Endodermal cell (in vitro differentiated cells): ENCODE results near the gene TYSND1. TPM values are rescaled to one million over a fixed set of nuclear protein-coding genes. Genes with fewer than 3 reads are reported as not detected.
"Not testable (repeated sequence)": the region's sequence is repeated elsewhere in the genome, so short reads cannot be mapped to it uniquely, and the experiment has no call there.

ENCODE experiments used
- DNase-seq: peaks from one replicate; pipeline ENCODE4 v3.0.0-alpha.2; 2017
- H3K27ac ChIP-seq: 2 replicates; pipeline ENCODE4 v1.5.1; 2013; ENCODE audit warnings: mild to moderate bottlenecking, low read depth, low read length, moderate library complexity
- H3K27me3 ChIP-seq: 2 replicates; pipeline ENCODE4 v1.6.1; 2013; ENCODE audit warnings: mild to moderate bottlenecking, low read length, moderate library complexity; ENCODE audit not compliant: insufficient read depth, control insufficient read depth, poor library complexity, severe bottlenecking
- H3K36me3 ChIP-seq: 2 replicates; pipeline ENCODE4 v1.7.0; 2013; ENCODE audit warnings: mild to moderate bottlenecking, low read length, moderate library complexity; ENCODE audit not compliant: control insufficient read depth, insufficient read depth
- H3K4me1 ChIP-seq: one replicate; pipeline ENCODE4 v1.7.0; 2013; ENCODE audit warnings: low read length; ENCODE audit not compliant: control insufficient read depth, insufficient read depth
- H3K4me3 ChIP-seq: 2 replicates; pipeline ENCODE4 v1.5.1; 2013; ENCODE audit warnings: mild to moderate bottlenecking, low read length, moderate library complexity
- H3K9ac ChIP-seq: 2 replicates; pipeline ENCODE4 v1.6.1; 2013; ENCODE audit warnings: mild to moderate bottlenecking, low read length, moderate library complexity; ENCODE audit not compliant: poor library complexity, severe bottlenecking; ENCODE audit errors: extremely low read depth
- H3K9me3 ChIP-seq: 2 replicates; pipeline ENCODE4 v1.6.1; 2013; ENCODE audit warnings: mild to moderate bottlenecking, low read length, moderate library complexity; ENCODE audit not compliant: control insufficient read depth
- H3K27ac Mint-ChIP-seq: 2 replicates; pipeline ENCODE4 v1.8.0; 2020; ENCODE audit warnings: mixed read lengths
- H3K27me3 Mint-ChIP-seq: 2 replicates; pipeline ENCODE4 v1.8.0; 2021; ENCODE audit warnings: mild to moderate bottlenecking, mixed read lengths; ENCODE audit not compliant: insufficient read depth
- H3K36me3 Mint-ChIP-seq: 2 replicates; pipeline ENCODE4 v1.8.0; 2020; ENCODE audit warnings: low read depth, mixed read lengths
- H3K4me1 Mint-ChIP-seq: 2 replicates; pipeline ENCODE4 v1.8.0; 2020; ENCODE audit warnings: mixed read lengths
- H3K4me3 Mint-ChIP-seq: 2 replicates; pipeline ENCODE4 v1.8.0; 2020; ENCODE audit warnings: mild to moderate bottlenecking, moderate library complexity, mixed read lengths
- H3K9me3 Mint-ChIP-seq: 2 replicates; pipeline ENCODE4 v1.8.0; 2020; ENCODE audit warnings: mild to moderate bottlenecking, mixed read lengths
- WGBS, 2 experiments: methylation state at CpG; one replicate each; pipeline versions ENCODE4 v1.1.5 to v1.1.7; 2013; ENCODE audit warnings: missing lambda C conversion rate in 2 of 2, mixed read lengths in 1 of 2; ENCODE audit not compliant: insufficient coverage in 1 of 2, insufficient read length in 1 of 2; 5-methylcytosine and 5-hydroxymethylcytosine counted together
- total RNA-seq, 2 donors: library from RNA; stranded (reverse); fragmentation: NEBNext Ultra II Directional in 1 of 2; extraction: Animal tissue kit (Norgen Biotek cat#: 25700) in 1 of 2; gene quantifications; 2 replicates in 1 of 2; 3 replicates in 1 of 2; pipeline ENCODE4 v1.2.1, GENCODE V29; 2021
- TF ChIP-seq, protein P1 (sequence below): fragments of 200-600 bp; sonication (generic); conservative IDR thresholded peaks from 2 replicates; pipeline ENCODE4 v1.5.0; 2021; ENCODE audit warnings: antibody characterized with exemption, mild to moderate bottlenecking

Gene TYSND1
- total RNA-seq, 2 donors from 2014 or later = 13.1 to 13.6 TPM

DNA sequence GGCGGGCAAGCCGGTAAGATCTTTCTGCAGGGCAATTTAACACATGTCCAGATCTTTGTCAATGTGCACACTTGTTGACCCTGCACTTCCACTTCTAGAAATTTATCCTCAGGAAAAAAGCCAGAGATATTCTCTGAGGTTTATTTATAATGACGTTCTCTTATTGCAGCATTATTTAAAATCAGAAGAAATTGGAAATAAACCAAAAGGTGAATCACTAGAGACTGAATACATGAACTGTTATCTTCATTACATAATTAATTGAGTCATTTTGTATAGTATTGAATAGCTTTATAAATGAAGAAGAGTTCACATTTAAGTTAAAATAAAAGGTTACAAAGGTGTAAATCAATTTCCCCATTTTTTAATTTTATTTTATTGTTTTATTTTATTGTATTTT is 40.1 kb upstream of the TYSND1 start:
- no peak overlapping the region for H3K27ac Mint-ChIP-seq
- Histone ChIP-seq H3K9ac (no peak overlapping the region), H3K36me3 (no peaks in the 10 kb centered on the region), H3K27me3 (peaks cover 31% of the 10 kb centered on the region), H3K27ac (no peak overlapping the region), H3K4me1 (no peaks in the 10 kb centered on the region), H3K9me3 (no peaks in the 10 kb centered on the region), H3K4me3 (no peak overlapping the region)
- H3K4me1 Mint-ChIP-seq = peaks cover 2% of the 10 kb centered on the region
- WGBS, 2 experiments = 95 to 98% methylated on average over 2 to 3 of the region's 3 CpGs
- TF ChIP-seq, protein P1, sequence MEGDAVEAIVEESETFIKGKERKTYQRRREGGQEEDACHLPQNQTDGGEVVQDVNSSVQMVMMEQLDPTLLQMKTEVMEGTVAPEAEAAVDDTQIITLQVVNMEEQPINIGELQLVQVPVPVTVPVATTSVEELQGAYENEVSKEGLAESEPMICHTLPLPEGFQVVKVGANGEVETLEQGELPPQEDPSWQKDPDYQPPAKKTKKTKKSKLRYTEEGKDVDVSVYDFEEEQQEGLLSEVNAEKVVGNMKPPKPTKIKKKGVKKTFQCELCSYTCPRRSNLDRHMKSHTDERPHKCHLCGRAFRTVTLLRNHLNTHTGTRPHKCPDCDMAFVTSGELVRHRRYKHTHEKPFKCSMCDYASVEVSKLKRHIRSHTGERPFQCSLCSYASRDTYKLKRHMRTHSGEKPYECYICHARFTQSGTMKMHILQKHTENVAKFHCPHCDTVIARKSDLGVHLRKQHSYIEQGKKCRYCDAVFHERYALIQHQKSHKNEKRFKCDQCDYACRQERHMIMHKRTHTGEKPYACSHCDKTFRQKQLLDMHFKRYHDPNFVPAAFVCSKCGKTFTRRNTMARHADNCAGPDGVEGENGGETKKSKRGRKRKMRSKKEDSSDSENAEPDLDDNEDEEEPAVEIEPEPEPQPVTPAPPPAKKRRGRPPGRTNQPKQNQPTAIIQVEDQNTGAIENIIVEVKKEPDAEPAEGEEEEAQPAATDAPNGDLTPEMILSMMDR = no peak
- DNase-seq = no peak
- H3K36me3 Mint-ChIP-seq = no peaks in the 10 kb centered on the region
- H3K9me3 Mint-ChIP-seq = no peaks in the 10 kb centered on the region
- H3K27me3 Mint-ChIP-seq = peaks cover 23% of the 10 kb centered on the region
- H3K4me3 Mint-ChIP-seq = no peak overlapping the region

DNA sequence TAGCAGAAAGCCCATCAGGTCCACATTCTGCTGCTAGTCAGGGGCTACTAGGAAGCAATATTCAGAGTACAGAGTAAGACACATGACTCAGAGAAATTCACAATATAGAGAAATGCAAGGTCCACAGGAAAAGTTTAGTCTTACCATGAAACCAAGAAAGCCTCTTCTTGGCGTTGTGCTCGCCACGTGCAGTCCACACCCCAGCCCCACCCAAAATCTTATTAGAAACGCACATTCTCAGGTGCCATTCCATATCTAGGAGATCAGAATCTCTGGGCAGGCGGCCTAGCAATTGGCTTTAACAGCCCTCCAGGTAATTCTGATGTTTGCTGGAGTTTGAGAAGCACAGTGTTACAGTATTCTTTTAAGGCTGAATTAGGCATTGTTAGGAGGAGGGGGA is 39.6 kb upstream of the TYSND1 start:
- H3K9ac ChIP-seq = no peak overlapping the region
- DNase-seq = no peak
- no peaks in the 10 kb centered on the region for H3K36me3 ChIP-seq
- no peak overlapping the region for H3K4me3 Mint-ChIP-seq
- no peaks in the 10 kb centered on the region for H3K4me1 ChIP-seq
- WGBS, 2 experiments = 85 to 91% methylated on average over 3 to 5 of the region's 5 CpGs
- H3K4me1 Mint-ChIP-seq = no peaks in the 10 kb centered on the region
- H3K9me3 Mint-ChIP-seq = no peaks in the 10 kb centered on the region
- TF ChIP-seq, protein P1 = no peak
- H3K36me3 Mint-ChIP-seq = no peaks in the 10 kb centered on the region
- H3K27ac ChIP-seq = no peak overlapping the region
- no peak overlapping the region for H3K4me3 ChIP-seq
- H3K27ac Mint-ChIP-seq = no peak overlapping the region
- peaks cover 25% of the 10 kb centered on the region for H3K27me3 Mint-ChIP-seq
- peaks cover 31% of the 10 kb centered on the region for H3K27me3 ChIP-seq
- H3K9me3 ChIP-seq = no peaks in the 10 kb centered on the region

DNA sequence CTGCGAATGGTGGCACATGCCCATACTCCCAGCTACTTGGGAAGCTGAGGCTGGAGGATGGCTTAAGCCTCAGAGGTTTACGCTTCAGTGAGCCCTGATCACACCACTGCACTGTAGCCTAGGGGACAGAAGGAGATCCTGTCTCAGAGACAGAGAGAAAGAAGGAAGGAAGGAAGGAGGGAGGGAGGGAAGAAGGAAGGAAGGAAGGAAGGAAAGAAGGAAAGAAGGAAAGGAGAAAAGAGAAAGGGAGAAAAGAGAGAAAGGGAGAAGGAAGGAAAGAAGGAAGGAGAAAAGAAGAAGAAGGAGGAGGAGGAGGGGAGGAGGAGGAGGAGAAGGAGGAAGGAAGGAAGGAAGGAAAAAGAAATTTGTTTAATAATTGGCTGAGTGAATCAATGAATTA is 36.8 kb upstream of the TYSND1 start:
- Histone ChIP-seq H3K36me3 (no peaks in the 10 kb centered on the region), H3K9ac (no peak overlapping the region), H3K27ac (no peak overlapping the region), H3K9me3 (peaks cover 6% of the 10 kb centered on the region), H3K4me3 (no peak overlapping the region), H3K27me3 (peaks cover 30% of the 10 kb centered on the region), H3K4me1 (no peaks in the 10 kb centered on the region)
- Mint-ChIP-seq H3K27me3 (peaks cover 36% of the 10 kb centered on the region), H3K4me3 (no peak overlapping the region), H3K4me1 (no peaks in the 10 kb centered on the region), H3K36me3 (no peaks in the 10 kb centered on the region), H3K9me3 (peaks cover 14% of the 10 kb centered on the region), H3K27ac (no peak overlapping the region)
- TF ChIP-seq, protein P1 = no peak
- no peak for DNase-seq
- WGBS, 2 experiments = 40 to 66% methylated on average over 1 to 2 of the region's 2 CpGs

DNA sequence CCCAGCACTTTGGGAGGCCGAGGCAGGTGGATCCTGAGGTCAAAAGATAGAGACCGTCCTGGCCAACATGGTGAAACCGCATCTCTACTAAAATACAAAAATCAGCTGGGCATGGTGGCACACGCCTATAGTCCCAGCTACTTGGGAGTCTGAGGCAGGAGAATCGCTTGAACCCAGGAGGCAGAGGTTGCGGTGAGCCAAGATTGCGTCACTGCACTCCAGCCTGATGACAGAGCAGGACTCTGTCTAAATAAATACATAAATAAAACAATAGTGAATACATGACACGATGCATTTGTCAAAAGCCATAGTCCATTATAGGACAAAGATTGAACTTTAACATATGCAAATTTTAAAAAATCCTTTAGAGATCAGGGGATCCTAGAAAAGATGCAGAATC is 32.7 kb upstream of the TYSND1 start:
- H3K9ac ChIP-seq, H3K4me1 Mint-ChIP-seq, H3K4me1 ChIP-seq, H3K4me3 Mint-ChIP-seq, H3K36me3 ChIP-seq, H3K4me3 ChIP-seq, H3K9me3 ChIP-seq, DNase-seq, H3K36me3 Mint-ChIP-seq, H3K27ac ChIP-seq, H3K27ac Mint-ChIP-seq: not testable (repeated sequence)
- peaks cover 26% of the 10 kb centered on the region for H3K27me3 ChIP-seq
- peaks cover 14% of the 10 kb centered on the region for H3K9me3 Mint-ChIP-seq
- peaks cover 28% of the 10 kb centered on the region for H3K27me3 Mint-ChIP-seq
- 84 to 91% methylated on average over 4 to 8 of the region's 8 CpGs for WGBS, 2 experiments
